HEK293T (cell line): ENCODE measurements around the gene CFAP54.

Experiments used
- FOXA1 ChIP-seq: fragments of 450-650 bp; IDR thresholded peaks from 2 replicates; pipeline ENCODE4 v1.6.1; 2016; ENCODE audit warnings: mild to moderate bottlenecking
- SP1 ChIP-seq: fragments of 450-650 bp; IDR thresholded peaks from 2 replicates; pipeline ENCODE4 v1.6.1; 2017

DNA sequence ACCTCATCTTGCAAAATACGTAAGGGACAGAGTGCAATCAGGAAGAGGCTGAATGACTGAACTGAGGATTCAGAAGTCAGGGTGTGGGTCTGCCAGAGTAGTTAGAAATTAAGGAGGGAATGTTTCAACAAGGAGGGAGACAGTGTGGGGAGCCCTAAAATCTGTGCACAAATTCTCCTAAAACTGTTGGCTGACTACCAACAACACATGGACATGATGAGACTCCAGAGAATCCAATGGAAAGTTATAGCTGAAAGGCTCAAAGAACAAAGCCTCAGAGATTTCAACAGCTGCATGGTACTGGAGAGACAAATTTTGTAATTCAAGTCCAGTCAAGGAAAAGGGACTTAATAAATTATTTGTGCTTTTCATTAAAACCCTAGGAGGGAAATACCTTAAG is 381.6 kb downstream of the CFAP54 start:
- TF ChIP-seq SP1: no peak
- no peak for TF ChIP-seq FOXA1
